GM18861 (cell line): ENCODE results near the gene TSPAN8.
"Not testable (repeated sequence)": the region's sequence is repeated elsewhere in the genome, so short reads cannot be mapped to it uniquely, and the experiment has no call there.

Experiments
- ATAC-seq: cut with Tn5 transposase; IDR thresholded peaks from one replicate; pipeline ENCODE4 v1.9.1; 2021; ENCODE audit not compliant: unreplicated experiment

Gene TSPAN8

DNA sequence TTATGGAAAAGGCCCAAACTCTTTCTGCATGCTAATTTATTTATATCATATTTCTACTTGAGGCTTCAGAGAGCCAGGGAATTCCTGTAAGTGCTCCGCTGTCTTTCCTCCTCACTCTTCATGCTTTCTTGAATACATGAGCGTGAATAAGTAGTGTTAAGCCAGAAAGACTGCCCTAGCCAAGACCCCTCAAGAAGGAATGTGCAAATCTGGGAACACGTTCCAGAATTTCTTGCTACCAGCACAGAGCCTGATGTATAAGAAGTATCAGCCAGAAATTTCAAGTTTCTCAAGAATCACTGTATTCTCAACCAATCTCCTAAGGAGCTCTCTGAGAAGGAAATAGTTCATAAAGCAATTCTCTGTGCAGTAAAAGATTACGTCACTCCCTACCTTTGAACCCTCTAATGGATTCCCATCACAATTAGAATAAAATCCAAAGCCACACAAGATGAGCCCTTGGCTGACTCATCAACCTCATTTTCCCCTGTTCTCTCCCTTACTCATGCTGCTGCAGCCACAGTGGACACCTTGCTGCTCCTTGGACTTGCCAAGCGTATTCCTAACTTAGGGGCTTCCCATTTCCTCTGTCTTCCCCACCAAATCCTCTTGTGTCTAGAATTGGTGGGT is 6.9 kb upstream of the TSPAN8 start:
- no peak for ATAC-seq

DNA sequence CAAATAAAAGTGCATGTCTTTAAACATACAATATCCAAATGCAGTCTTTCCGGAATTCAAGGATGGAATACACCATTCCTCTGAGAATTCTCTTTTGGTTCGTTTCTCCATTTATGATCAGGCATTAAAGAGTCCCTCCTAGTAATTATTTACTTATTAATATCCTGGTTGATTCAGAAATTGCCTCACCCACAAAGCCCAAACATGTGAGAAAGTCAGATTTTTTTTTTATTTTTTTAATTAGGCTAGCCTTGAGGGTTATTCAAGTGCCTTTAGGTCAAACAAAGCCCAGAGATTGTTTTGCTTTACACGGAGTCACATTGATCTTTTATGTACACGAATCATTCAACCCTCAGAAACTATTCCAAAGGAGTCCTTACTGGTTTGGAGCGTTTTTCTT is 6.4 kb upstream of the TSPAN8 start:
- ATAC-seq: no peak

DNA sequence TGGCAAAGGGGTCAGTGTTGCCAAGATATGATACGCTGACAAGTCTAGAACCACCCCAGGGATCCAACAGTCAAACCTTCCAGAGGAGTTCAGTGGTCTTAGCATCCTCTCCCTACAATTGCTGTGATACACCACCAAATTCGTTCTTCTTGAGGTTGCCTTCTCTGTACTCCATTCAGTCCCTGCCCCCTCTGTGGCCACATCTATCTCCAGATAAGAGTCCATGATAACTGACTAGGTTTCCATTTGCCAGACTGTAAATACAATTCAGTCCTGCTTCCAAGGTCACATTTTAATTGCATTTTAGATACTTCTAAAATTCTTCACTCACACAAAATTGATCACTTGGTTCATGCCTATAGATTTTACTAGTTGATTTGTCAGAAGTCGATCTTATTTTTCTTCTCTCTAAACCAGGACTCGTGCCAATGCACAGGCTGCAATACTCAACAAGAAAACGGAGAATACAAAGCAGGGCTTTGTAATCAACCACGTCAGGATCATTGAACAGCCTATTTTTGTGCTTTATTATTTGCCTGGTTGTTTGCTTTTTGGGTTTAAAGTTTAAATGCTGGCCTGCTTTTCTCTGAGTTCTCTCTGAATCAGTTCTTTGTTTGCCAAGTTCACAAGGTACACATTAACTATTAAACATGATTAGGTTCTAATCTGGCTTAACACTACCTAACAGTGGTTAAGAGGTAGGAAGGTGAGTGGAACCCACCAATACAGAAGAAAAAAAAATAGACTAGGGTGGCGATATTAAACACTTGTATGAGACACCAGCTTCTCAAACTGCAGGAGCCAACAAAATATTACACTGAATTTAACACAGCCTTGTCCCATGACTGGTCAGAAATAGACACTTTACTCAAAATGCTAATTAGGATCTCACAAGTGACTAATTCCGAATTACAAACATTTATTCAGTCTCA is 5.3 kb upstream of the TSPAN8 start:
- ATAC-seq: no peak

DNA sequence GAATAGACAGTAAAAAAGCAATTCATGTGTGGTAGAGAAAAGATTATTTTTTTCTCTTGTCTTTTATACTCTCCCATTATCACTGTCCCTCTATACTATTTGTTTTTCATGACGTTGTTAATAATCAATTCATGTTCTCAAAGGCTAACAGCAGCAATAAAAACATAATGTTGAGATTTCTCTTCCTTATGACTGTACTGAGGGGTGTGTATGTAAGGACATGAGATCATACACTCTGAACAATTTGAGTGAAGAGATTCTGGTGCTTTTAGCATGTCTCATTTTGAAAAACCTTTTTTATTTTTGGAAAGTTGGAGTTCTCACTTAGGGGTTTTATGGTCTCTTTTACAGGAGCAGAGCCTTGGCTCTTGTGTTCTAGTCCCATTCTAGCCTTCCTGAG is 3.8 kb upstream of the TSPAN8 start:
- ATAC-seq: no peak

DNA sequence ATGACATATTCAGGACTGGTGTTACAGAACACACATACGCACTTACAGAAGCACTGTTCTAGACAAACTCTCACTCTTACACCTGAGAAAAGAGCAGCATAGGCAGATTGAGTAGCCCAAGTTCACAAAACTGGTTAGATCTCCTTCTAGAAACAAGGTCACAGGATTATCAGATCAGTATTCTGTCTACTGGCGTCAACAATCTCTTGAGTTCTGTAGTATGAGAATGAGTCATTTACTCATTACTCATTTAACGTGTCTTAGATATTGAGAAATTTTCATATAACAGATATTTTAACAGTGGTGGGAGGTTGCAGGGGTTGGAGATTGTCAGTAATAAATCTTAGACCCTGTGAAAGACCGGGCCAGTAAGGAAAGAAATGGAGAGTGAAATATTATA is 2.8 kb upstream of the TSPAN8 start:
- no peak for ATAC-seq

DNA sequence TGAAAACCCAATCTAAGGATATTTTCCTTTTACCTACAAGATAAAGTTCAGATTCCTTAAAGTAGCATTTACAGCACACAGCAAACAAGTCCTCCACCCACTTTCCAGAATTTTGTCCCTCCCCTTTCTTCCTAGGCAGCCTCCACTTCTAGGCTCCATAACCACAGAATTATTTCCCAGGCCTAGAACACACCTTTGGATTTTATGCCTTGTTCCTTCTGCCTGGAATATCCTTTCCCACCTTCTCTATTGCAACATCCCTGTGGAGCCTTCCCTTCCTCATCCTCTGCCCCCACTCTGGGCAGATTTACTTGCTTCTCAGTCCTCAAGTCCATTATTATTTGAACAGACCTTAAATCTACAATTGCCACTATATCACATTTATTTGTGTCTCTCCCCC is 2.1 kb upstream of the TSPAN8 start:
- no peak for ATAC-seq

DNA sequence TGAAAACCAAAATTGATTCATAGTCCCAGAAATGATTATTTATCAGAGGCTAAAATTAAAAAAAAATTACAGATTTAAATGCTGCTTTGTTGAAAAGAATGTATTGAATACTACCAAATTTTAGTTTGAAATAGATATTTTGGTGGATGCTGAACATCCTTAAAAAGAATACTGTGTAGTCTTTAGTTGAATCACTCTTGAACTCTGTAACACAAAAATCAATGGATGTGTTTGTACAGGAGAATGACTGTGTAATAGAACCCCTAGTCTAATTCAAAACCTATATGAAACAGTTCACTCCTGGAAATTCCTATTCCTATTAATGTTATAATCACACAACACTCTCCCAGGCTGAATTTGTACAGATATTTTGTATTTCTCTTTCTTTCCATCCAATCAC is 1.5 kb upstream of the TSPAN8 start:
- ATAC-seq: no peak

DNA sequence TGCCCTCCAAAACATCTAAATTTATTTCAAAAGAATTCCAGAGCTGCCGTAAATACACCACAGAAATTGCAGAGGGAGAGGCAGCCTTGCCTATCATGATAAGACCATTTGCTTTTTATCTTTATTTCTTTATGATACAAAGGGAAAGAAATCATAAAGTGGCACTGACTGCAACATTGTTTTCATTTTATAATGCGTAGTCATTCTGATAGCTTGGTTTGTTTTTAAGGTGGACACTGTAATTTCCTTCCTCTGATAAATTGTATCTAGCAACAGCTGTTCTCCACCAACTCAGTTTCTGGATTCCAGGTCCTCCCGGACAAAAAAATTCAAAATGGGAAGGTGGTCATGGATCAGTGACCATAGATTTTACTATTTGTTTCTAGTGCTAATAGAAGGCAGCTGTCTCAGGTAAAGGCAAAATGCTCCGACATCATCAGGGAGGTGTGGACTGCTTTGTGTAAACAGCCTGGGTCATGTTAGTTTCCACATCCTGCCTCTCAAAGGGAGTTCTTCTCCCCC is 623 bp upstream of the TSPAN8 start:
- ATAC-seq: no peak

DNA sequence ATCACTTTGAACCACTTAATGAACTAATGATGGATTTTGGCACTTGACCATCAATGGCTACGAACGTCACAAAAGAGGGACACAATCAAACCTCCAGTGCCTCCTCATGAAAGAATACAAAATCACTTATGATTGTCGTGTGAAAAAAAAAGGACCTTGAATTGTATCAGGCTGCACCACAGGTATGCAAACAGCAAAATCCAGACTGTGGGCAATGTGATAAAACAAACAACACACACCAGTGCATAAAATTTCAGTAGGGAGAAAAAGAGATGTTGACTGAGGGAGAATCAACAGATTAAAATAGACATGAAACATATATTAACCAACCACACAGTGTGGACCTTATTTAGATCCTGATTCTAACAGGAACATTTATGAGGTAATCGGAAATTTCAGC is 2.6 kb downstream of the TSPAN8 start:
- no peak for ATAC-seq

DNA sequence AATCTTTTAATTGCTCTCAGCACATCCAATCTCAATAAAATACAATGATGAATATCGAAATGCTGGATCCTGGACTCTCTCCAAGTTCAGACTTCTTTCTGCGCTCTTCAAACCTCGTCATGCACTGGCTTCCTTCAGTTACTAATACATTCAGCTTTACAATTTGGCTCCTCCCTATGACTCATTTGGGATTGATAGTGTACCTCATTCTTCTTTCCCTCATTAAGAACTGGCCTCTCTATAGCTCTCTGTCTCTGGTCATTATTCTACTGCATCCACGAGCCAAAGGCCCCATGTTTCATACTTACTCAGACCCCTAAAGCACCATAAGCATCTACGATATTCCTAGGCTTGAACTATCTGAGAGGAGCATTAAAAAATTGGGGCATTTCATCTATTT is 4.9 kb downstream of the TSPAN8 start:
- no peak for ATAC-seq

DNA sequence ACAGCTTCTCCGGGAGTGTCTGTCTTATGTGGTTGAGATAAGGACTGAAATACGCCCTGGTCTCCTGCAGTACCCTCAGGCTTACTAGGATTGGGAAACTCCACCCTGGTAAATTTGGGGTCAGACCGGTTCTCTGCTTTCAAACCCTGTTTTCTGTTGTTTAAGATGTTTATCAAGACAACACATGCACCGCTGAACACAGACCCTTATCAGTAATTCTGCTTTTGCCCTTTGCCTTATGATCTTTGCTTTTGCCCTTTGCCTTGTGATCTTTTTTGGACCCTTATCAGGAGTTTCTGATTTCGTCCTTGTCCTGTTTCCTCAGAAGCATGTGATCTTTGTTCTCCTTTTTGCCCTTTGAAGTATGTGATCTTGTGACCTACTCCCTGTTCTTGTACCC is 7.8 kb downstream of the TSPAN8 start:
- ATAC-seq: not testable (repeated sequence)

DNA sequence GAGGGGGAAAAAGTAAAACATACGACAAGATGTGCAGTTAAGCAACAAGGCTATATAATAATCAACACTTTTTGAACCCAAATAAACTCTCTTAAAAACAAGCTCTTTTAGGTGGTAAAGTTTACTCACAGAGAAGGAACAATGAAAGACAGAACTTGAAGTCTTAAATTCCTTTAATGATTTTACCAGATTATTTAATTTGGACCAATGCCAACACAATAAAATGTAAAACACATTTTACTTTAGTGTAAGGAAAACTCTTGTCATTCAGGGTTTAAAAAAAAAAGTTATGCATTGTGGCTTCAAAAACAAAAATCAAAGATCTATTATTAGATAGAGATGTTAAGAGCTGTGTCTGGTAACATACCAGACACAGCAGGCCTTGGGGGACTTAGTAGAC is 13.1 kb downstream of the TSPAN8 start:
- ATAC-seq: no peak

DNA sequence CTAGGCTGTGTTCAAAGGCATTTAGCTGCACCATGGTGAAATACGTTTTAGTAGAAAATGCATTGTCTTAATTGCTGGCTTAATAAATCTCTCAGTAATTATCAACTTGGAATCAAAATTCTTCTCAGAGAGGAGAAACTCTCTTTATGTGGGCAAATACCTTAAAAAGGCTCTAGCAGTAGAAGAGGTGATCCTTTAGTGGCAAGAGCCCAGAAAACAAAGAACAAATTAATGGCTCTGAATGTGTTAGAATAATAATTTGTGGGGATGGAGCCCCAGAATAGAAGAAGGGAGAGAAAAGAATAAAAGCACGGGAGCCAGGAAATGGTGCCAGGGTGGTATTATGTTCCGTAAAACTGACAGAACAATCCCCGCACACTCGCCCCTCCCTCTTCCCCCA is 14.8 kb downstream of the TSPAN8 start:
- ATAC-seq: no peak

DNA sequence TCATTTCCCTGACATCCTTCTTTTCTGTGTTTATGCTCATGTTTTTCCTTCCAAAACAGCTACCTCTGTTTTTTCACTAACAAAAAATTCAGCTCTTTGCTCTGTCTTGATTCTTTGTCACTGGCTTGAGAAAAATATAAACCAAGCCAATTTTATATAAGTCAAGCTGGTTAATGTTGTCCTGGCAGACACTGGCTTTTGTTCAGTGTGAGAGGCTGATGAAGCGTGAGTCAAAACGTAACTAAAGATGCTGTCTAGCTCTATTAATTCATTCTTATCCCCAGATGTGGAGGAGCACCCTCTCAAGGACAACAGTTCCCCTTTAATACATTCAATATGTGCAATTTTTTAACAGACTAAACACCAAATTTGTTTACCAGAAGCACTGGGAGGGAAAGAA is 15.8 kb downstream of the TSPAN8 start:
- no peak for ATAC-seq

DNA sequence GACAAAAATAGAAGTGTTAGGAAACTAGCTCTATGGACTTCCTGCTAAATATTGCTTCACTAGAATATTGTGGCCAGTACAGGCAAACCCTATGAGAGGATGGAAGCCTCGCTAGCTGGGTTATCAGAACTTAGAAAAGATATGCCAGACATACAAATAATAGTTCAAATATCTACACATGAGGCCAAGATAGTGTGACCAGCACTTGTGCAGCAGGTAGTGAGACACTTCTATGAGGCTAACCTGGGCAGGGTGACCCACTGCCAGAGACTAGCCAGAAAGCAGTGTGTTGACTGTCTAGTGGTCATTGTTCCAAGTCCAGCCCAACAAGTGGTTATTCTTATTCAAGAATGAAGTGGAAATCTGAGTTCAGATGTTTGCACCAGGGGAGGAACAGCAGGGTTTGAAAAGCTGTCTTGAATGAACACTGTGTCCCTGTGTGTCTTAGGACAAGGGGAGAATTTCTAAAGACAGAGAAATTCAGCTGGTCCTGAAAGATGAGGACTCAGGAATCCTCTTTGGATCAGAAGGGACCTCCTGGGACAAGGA is 16.3 kb downstream of the TSPAN8 start:
- ATAC-seq: no peak

DNA sequence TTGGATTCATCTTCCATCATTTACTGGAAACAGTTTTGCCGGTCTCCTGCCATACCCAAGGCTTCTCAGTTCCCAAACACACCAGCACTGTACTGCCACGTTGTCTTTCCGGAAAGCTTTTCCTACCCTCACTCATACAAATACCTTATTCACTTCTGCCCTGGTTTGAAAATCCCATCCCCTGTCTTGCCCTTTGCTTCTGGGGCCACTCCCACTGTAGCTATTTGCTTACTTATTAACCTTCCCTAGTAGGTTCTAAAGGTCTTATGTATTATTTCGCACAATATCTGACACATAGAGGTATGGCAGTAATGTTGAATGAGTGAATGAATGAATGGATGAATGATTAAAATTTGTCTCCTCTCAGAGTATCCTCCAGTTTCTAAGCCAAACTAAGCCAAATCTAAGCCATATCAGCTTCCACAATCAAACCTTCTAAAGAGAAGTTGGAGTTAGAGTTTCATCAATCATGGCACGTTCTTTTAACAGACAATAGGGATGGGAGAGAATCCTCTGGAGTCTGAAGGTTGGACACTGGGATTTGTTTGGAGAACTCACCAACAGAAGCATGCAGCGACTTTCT is 18.6 kb downstream of the TSPAN8 start:
- ATAC-seq: no peak

DNA sequence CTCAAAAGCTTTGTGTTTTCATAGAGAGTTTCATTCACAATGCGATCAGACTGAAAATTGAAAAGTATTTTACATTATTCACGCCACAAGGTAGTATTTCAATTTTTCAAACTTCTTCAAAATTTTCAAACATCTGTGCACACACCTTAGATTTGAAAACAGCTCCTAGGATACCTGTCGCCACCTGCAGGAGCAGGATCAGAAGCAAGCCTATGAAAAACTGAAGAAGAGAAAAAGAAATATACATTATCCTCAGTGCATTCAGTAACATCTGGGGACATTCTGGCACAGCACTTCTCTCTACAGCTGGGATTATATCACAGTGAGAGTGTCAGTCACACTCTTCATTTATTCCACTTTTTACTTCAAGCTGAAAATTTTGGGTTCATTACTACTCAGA is 19.8 kb downstream of the TSPAN8 start:
- ATAC-seq: no peak

DNA sequence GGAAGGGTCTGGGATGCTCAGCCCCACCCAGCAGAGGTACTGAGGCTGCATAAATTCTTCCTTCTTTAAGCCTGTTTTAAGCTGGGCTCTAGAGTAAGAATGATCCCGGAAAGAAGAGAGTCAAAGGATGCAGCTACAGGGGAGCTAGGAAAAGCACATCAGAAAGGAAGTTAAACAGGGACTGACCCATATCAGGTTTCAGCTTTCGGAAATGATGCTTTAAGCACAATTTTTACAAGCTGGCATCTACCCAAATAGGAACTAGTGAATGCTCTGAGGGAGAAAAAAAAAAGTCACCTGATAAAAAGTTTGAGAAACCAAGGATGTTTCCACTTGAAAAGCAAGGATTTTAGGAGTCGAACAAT is 22.0 kb downstream of the TSPAN8 start:
- ATAC-seq: no peak

DNA sequence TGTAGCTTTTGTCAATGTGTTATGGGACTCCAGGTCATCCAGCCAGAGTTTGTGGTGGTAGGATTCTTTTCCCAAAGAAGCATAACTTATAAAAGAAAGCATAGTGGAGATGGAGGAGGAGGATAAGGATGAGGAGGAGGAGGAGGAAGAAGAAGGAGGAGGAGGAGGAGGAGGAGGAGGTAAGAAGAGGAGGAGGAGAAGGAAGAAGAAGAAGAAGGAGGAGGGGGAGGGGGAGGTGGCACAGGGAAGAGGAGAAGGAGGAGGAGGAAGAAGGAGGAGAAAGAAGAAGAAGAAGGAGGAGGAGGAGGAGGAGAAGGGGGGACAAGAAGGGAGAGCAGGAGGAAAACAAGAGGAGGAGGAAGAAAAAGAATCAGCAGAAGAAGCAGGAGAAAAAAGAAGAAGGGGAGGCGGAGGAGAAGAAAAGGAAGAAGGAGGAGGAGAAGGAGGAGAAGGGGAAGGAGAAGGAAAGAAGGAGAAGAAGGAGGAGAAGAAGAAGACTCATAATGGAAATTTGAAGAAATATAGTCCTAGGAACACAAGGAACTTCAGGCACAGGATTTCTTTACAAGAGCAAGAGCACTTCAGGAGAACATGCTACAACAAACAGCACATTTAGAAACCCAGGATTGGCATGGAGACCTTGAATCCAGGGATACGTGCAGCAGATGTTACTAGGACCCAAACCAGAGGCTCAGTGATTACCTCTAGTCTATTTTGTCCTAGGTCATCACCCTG is 22.6 kb downstream of the TSPAN8 start:
- no peak for ATAC-seq

DNA sequence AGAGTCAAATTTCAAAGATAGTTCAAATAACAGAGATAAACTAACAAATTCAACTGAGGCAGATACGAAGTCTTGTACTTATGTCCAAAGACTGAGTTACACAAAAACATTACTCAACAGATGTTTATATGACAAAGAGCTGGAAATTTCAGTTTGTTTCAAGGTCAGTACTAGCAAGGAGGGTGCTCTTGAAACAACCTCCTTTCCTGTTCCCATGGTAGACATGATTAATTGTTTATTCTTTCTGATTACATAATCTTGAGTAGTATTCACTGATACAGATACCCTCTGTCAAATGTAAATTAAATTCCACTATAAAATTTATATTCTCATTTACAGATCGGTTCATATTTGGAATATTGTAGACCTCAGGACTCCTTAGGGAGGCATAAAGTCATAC is 23.4 kb downstream of the TSPAN8 start:
- no peak for ATAC-seq

DNA sequence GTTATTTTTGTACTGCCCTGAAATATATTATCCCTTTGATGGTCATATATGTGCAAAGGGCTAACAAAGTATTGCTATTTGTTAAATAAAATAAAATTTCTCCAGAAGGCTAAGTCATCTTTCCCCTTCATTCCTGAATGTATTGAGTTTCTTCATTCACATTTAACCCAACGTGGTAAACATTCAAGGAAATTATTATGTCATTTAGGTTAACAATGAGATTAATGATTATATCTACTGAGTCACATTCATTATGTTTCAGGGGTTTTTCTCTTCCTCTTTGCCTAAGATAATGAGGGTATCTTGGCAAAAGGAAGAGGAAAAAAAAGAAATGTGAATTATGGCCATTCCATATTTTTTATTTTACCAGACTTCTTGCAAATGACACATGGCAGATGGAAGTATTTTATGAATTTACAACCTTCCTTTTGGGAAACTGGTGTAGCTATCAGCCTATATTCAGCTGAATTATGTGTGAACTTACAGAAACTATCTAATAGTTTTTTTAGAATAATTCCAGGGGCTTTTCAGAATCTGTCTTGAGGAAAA is 27.2 kb downstream of the TSPAN8 start:
- no peak for ATAC-seq
